Skeletal muscle tissue (tissue), 4 donors: ENCODE measurements around the gene DIP2C. TPM values are rescaled to one million over a fixed set of nuclear protein-coding genes. Genes with fewer than 3 reads are reported as not detected.
A peak's percentile ranks its signal among the peaks of the same experiment; 100 is the strongest.
"Not testable (repeated sequence)": the region's sequence is repeated elsewhere in the genome, so short reads cannot be mapped to it uniquely, and the experiment has no call there.

Experiments
- H3K27ac ChIP-seq: one replicate; pipeline ENCODE4 v1.7.0; 2013; ENCODE audit warnings: mild to moderate bottlenecking, low read depth, low read length, inconsistent platforms
- H3K27me3 ChIP-seq, 3 donors: one replicate each; pipeline ENCODE4 v1.7.0; 2013; ENCODE audit warnings: low read length in 3 of 3; ENCODE audit not compliant: control insufficient read depth in 3 of 3, insufficient read depth in 3 of 3
- H3K36me3 ChIP-seq, 3 donors: one replicate each; pipeline ENCODE4 v1.7.0; 2013; ENCODE audit warnings: low read length in 3 of 3; ENCODE audit not compliant: control insufficient read depth in 3 of 3, insufficient read depth in 3 of 3
- H3K4me1 ChIP-seq, 3 donors: one replicate each; pipeline ENCODE4 v1.7.0; 2013; ENCODE audit warnings: low read length in 3 of 3, mild to moderate bottlenecking in 3 of 3; ENCODE audit not compliant: control insufficient read depth in 3 of 3, insufficient read depth in 3 of 3
- H3K4me3 ChIP-seq, 3 donors: one replicate each; pipeline ENCODE4 v1.7.0; 2013; ENCODE audit warnings: low read length in 3 of 3
- H3K9ac ChIP-seq, 3 donors: one replicate each; pipeline ENCODE4 v1.7.0; 2013; ENCODE audit warnings: low read length in 3 of 3, mild to moderate bottlenecking in 3 of 3, moderate library complexity in 2 of 3, low read depth in 1 of 3
- H3K9me3 ChIP-seq, 3 donors: one replicate each; pipeline ENCODE4 v1.7.0; 2013; ENCODE audit warnings: low read length in 3 of 3; ENCODE audit not compliant: control insufficient read depth in 3 of 3
- total RNA-seq: library from RNA; depleted of rRNA; stranded (reverse); fragments of >200 nt; gene quantifications from one replicate; pipeline ENCODE4 v1.2.3, GENCODE V29; 2014
- donor health status: Osteomylitis.

DIP2C gene
- total RNA-seq, 1 donor from 2014 or later, result 18.8 TPM

DNA sequence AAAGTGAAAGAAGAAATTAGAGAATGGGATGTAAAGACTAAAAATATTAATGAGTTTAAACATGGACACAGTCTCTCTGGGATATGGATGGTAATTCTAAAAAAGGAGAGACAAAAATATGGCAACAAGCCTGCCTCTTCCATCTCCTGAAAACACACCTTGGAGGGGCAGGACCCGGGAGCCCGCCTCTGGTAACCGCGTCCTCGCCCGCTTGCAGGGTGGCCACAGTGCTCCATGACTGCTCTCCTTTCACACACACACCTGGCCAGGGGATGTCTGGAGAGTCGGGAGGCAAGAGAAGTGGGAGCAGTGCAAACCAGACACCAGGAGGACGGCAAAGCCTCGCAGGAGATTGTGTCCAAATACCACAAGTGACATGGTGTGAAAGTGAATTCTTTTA, 387.9 kb downstream of the DIP2C start:
- Histone ChIP-seq H3K4me1 (no peaks in the 10 kb centered on the region), H3K4me3 (no peak overlapping the region), H3K27ac (no peak overlapping the region), H3K9ac (no peak overlapping the region), H3K36me3 (peaks cover 14 to 18% (median 15%) of the 10 kb centered on the region in 3 donors), H3K27me3 (no peaks in the 10 kb centered on the region), H3K9me3 (no peaks in the 10 kb centered on the region)

DNA sequence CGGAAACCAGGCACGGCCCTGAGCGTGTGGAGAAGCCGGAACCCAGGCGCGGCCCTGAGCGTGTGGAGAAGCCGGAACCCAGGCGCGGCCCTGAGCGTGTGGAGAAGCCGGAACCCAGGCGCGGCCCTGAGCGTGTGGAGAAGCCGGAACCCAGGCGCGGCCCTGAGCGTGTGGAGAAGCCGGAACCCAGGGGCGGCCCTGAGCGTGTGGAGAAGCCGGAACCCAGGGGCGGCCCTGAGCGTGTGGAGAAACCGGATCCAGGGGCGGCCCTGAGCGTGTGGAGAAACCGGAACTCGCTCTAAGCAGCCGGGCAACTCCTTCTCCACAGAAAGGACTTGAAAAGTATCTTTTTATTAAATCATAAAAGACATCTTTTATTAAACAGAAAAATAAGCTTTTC, 388.9 kb downstream of the DIP2C start:
- H3K4me3 ChIP-seq, H3K9ac ChIP-seq, H3K27me3 ChIP-seq, H3K4me1 ChIP-seq, H3K27ac ChIP-seq, H3K9me3 ChIP-seq: not testable (repeated sequence)
- H3K36me3 ChIP-seq, result peaks cover 13 to 15% (median 14%) of the 10 kb centered on the region in 3 donors

DNA sequence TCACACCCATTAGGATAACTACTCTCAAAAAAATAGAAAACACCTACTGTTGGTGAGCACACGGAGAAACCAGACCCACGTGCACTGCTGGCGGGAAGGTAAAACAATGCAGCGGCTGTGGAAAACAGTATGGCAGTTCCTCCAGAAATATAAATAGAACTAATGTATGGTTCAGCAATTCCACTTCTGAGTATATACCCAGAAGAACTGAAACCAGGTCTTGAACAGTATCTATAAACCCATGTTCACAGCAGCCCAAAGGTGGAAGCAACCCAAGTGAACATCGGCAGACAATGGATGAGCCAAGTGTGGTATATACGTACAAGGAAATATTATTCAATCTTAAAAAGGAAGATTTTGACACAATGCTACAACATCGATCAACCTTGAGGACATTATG, 389.5 kb downstream of the DIP2C start:
- Histone ChIP-seq H3K4me3 (no peak overlapping the region), H3K27ac (no peak overlapping the region), H3K9ac (no peak overlapping the region), H3K27me3 (no peaks in the 10 kb centered on the region), H3K9me3 (no peaks in the 10 kb centered on the region), H3K36me3 (peaks cover 11 to 15% (median 14%) of the 10 kb centered on the region in 3 donors), H3K4me1 (no peaks in the 10 kb centered on the region)

DNA sequence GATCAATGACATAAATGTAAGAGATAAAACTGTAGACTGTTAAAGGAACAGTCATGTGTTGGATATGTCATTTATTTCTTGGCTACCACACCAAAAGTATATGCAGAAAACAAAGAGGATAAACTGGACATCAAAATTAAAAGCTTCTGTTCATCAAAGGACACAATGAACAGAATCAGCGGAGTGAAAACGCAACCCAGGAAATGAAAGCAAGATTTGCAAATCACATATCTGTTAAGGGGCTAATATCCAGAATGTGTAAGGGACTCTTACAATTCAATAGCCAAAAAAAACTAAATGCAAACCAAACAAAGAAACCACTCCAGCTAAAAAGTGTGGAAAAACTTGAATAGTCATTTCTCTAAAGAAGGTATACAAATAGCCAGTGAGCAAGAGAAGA, 390.0 kb downstream of the DIP2C start:
- H3K36me3 ChIP-seq, result peaks cover 8 to 15% (median 14%) of the 10 kb centered on the region in 3 donors
- no peaks in the 10 kb centered on the region for H3K9me3 ChIP-seq
- no peak overlapping the region for H3K4me3 ChIP-seq
- H3K27ac ChIP-seq, result no peak overlapping the region
- H3K4me1 ChIP-seq, result no peaks in the 10 kb centered on the region
- no peak overlapping the region for H3K9ac ChIP-seq
- no peaks in the 10 kb centered on the region for H3K27me3 ChIP-seq

DNA sequence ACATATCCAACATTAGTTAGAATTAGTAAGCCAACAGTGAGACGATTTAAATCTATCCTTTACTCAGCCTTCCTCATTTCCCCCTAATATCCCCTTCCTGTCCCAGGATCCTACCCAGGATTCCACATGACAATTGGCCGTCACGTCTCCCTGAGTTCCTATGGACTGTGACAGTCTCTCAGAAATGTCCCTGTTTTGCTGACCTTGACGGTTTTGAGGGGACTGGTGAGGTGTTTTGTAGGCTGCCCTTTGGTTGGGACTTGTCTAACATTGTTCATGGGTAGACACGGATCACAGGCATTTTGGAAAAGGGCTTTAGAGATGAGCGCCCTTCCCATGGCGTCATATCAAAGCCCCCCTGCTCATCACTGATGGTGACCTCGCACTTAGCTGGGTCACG, 391.4 kb downstream of the DIP2C start:
- no peaks in the 10 kb centered on the region for H3K4me1 ChIP-seq
- H3K9ac ChIP-seq, result no peak overlapping the region
- H3K9me3 ChIP-seq, result no peaks in the 10 kb centered on the region
- no peak overlapping the region for H3K4me3 ChIP-seq
- peaks cover 8 to 13% (median 13%) of the 10 kb centered on the region in 3 donors for H3K36me3 ChIP-seq
- no peak overlapping the region for H3K27ac ChIP-seq
- H3K27me3 ChIP-seq, result no peaks in the 10 kb centered on the region

DNA sequence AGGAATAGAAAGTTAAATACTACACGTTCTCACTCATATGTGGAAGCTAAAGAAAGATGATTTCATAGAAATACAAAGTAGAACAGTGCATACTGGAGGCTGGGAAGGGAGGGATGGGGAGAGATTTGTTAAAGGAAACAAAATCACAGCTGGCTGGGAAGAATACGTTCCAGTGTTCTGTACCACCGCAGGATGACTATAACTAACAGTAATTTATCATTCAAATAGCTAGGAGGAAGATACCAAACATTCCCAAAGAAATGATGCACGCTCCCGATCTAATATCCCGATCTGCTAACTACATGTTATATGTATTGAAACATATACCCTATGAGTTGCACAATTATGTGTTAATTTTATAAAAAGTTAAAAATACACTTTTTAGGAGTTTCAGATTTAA, 391.9 kb downstream of the DIP2C start:
- H3K27ac ChIP-seq, result no peak overlapping the region

DNA sequence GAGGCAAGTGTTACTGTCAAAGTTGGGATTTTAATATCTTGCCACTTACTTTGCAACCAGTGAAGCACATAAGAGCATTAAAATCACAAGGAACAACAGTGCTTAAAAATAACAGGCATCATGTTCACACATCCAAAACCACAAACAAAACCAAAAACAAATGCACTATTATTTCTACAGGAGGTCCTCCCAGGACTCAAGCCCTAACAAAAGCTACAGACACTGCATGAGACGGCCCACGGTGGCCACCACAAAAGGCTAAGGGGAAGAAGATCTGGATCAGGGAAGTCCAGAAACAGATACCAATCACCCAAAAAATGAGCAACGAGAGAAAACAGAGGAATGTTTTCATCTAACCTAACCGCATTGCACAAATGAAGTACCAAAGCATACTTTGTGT, 395.8 kb downstream of the DIP2C start:
- no peaks in the 10 kb centered on the region for H3K27me3 ChIP-seq
- no peak overlapping the region for H3K27ac ChIP-seq
- H3K4me1 ChIP-seq, result peaks cover 0 to 5% (median 2%) of the 10 kb centered on the region in 3 donors
- peaks cover 10 to 18% (median 16%) of the 10 kb centered on the region in 3 donors for H3K36me3 ChIP-seq
- no peaks in the 10 kb centered on the region for H3K9me3 ChIP-seq
- H3K9ac ChIP-seq, result no peak overlapping the region
- no peak overlapping the region for H3K4me3 ChIP-seq

More for the DNA sequence above, 391.9 kb downstream of the DIP2C start:
- peaks cover 4 to 11% (median 11%) of the 10 kb centered on the region in 3 donors for H3K36me3 ChIP-seq
- H3K9me3 ChIP-seq, result no peaks in the 10 kb centered on the region
- H3K27me3 ChIP-seq, result no peaks in the 10 kb centered on the region
- peak overlapping the region in 1 of 3 donors; percentile 38 for H3K4me3 ChIP-seq
- H3K4me1 ChIP-seq, result no peaks in the 10 kb centered on the region
- no peak overlapping the region for H3K9ac ChIP-seq

DNA sequence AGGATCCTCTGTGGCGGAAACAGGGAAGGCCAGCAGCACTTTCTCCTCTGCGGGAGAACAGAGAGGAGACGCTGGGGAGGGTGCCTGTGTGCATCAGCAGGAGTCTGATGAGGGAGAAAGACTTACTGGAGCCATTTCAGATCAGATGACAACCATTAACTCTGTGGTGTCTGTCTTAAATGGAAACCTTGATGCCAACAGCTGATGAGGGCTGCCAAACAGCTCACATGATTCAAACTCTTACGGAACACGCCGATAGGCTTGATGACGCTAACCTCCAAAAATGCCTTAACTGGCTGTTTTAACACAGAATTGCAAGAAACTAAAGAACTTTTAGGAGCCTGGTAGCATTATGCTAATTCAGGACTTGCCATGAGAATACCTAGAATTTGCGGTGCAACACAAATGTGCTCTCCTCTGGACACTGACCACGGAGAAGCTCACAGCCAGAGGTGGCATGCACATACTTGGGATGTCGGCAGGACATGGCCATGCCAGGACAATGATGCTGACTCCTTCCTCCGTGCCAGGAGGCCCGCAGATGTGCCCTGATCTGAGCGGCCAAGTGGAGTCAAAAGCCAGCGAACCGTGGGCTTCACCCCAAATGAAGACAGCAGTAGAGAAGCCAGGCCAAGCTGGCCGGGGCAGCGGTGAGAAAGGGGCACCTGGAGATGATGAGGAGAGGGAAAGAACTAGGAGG, 399.3 kb downstream of the DIP2C start:
- no peaks in the 10 kb centered on the region for H3K9me3 ChIP-seq

DNA sequence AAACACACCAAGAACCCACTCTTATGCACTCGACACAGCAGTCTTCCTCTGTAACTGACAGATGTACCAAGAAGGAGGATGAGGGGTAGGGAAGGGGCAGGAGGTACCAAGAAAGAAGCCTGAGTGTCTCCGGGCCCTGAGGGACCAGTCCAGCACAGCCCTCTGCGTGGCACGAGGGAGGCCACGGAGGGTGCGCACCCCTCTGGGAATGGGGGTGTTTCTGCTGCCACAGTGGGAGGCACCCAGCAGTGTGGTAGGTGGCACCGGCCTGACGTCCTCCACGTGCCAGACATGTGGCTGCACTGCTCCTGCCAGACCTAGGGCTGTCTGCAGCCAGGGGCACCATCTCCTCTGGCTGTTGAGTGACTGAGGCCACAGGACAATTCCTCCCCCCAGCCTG, 399.9 kb downstream of the DIP2C start:
- H3K27me3 ChIP-seq, result no peaks in the 10 kb centered on the region
- no peaks in the 10 kb centered on the region for H3K9me3 ChIP-seq
- H3K36me3 ChIP-seq, result peaks cover 26 to 45% (median 27%) of the 10 kb centered on the region in 3 donors
- H3K4me3 ChIP-seq, result no peak overlapping the region
- H3K4me1 ChIP-seq, result peaks cover 0 to 5% (median 2%) of the 10 kb centered on the region in 3 donors
- H3K9ac ChIP-seq, result no peak overlapping the region
- H3K27ac ChIP-seq, result no peak overlapping the region

More for the DNA sequence above, 399.3 kb downstream of the DIP2C start:
- H3K4me1 ChIP-seq, result peaks cover 0 to 5% (median 2%) of the 10 kb centered on the region in 3 donors
- peaks cover 23 to 43% (median 24%) of the 10 kb centered on the region in 3 donors for H3K36me3 ChIP-seq
- no peak overlapping the region for H3K27ac ChIP-seq
- H3K4me3 ChIP-seq, result no peak overlapping the region
- H3K9ac ChIP-seq, result no peak overlapping the region
- H3K27me3 ChIP-seq, result no peaks in the 10 kb centered on the region

DNA sequence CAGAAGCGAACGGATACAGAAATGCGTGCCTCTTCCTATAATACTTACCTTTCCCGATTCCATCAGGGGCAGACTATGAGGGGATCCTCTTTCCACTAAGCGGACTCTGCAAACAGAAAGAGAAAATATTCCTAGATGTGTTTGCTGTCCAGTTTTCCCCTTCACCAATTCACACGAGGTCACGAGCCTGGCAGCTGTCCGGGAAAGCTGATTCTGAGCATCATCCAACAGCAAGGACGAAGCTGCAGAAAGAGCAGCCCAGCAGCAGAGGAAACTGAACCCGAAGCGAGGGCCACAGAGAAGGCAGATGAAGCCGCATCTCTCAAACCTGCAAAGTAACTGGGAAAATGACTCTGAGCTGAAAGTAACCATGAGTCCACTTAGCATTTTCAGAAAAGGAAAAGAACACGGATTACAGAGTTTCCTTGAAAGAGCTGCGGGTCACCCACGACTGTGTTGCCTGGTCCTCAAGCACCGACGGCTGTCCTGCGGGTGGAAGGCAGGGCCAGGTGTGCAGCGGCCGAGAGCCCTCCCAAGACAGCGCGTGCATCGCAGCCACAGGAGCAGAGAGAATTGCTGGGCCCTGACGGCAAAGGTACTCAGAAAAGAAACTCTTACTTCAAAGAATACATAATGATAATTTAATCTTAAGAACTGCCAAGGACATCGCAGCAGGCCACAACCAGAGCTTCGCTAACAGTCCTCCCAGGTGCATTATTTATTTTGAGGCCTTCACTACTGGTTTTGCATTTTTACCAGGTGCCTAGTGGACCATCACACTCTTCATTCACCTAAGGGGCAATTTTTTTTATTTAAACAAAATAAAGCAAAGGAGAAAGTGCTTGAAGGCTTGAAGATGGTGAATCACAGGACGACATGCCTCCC, 400.9 kb downstream of the DIP2C start:
- Histone ChIP-seq H3K4me1 (peaks cover 0 to 5% (median 2%) of the 10 kb centered on the region in 3 donors), H3K27ac (no peak overlapping the region), H3K9ac (no peak overlapping the region), H3K9me3 (no peaks in the 10 kb centered on the region), H3K4me3 (no peak overlapping the region), H3K27me3 (no peaks in the 10 kb centered on the region), H3K36me3 (peaks cover 30 to 54% (median 36%) of the 10 kb centered on the region in 3 donors)
